ENCODE data around the gene PTBP1. TPM values are rescaled to one million over a fixed set of nuclear protein-coding genes. Genes with fewer than 3 reads are reported as not detected.

Gene PTBP1
- total and polyA plus RNA-seq, 2 of the 13 experiments (the other 11 are each of a cell fraction or from before 2014, with no cell fraction given): 195 to 288 TPM

DNA sequence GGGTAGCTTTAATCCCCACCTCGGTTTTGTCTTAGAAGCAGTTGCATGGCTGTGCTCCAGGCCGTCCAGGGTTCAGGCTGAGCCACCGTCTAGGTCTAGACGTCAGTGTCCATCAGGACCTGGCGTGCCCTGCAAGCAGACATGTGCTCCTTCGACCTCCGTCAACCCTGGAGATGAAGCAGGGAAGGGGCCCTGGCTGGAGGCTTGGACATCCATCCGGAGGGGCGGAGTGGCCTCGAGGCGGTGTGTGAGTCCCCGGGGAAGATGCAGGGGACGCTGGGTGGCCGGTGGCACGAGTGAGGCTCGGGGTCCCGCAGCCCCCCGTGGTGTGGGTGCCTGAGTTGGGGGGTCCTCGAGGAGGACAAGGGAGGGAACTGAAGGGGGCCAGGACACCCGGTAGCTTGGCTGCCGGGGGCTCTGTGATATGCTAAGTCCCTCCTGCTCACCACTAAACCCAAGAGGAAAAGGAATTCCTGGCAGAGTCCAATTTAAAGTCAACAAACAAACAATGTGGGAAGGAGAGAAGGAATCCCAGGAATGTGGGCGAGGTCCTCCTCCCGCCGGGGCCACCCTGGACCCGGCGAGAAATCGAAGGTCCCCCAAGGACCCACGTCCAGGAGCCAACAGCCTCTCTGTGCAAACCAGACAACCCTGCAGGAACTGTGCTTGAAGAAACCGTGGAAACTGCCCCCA is 14.9 kb upstream of the PTBP1 start (continued):
- TF ChIP-seq, protein P1, sequence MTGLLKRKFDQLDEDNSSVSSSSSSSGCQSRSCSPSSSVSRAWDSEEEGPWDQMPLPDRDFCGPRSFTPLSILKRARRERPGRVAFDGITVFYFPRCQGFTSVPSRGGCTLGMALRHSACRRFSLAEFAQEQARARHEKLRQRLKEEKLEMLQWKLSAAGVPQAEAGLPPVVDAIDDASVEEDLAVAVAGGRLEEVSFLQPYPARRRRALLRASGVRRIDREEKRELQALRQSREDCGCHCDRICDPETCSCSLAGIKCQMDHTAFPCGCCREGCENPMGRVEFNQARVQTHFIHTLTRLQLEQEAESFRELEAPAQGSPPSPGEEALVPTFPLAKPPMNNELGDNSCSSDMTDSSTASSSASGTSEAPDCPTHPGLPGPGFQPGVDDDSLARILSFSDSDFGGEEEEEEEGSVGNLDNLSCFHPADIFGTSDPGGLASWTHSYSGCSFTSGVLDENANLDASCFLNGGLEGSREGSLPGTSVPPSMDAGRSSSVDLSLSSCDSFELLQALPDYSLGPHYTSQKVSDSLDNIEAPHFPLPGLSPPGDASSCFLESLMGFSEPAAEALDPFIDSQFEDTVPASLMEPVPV (CRISPR knock-in tag; IDR thresholded peaks at IDR 0.05): 0 out of 2 replicates have a peak, but pooled peaks have one; percentile 53
- TF ChIP-seq CEBPG (CRISPR knock-in tag; IDR thresholded peaks at IDR 0.05): no peak
- no peak for TF ChIP-seq TOE1 (CRISPR knock-in tag; IDR thresholded peaks at IDR 0.05)
- TF ChIP-seq GATA4 (IDR thresholded peaks at IDR 0.05; ENCODE audit: borderline replicate concordance, low read depth): no peak
- 0 out of 2 replicates have a peak, but pooled peaks have one; percentile 33 for TF ChIP-seq KMT2A (CRISPR knock-in tag; IDR thresholded peaks at IDR 0.05)
- TF ChIP-seq, protein P2, sequence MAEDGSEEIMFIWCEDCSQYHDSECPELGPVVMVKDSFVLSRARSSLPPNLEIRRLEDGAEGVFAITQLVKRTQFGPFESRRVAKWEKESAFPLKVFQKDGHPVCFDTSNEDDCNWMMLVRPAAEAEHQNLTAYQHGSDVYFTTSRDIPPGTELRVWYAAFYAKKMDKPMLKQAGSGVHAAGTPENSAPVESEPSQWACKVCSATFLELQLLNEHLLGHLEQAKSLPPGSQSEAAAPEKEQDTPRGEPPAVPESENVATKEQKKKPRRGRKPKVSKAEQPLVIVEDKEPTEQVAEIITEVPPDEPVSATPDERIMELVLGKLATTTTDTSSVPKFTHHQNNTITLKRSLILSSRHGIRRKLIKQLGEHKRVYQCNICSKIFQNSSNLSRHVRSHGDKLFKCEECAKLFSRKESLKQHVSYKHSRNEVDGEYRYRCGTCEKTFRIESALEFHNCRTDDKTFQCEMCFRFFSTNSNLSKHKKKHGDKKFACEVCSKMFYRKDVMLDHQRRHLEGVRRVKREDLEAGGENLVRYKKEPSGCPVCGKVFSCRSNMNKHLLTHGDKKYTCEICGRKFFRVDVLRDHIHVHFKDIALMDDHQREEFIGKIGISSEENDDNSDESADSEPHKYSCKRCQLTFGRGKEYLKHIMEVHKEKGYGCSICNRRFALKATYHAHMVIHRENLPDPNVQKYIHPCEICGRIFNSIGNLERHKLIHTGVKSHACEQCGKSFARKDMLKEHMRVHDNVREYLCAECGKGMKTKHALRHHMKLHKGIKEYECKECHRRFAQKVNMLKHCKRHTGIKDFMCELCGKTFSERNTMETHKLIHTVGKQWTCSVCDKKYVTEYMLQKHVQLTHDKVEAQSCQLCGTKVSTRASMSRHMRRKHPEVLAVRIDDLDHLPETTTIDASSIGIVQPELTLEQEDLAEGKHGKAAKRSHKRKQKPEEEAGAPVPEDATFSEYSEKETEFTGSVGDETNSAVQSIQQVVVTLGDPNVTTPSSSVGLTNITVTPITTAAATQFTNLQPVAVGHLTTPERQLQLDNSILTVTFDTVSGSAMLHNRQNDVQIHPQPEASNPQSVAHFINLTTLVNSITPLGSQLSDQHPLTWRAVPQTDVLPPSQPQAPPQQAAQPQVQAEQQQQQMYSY (CRISPR knock-in tag; IDR thresholded peaks at IDR 0.05): peak; percentile 60; the same call in 1 of the 2 replicates
- TF ChIP-seq ZNF563 (CRISPR knock-in tag; IDR thresholded peaks at IDR 0.05): peak; percentile 45; the same call in 1 of the 2 replicates
- no peak for TF ChIP-seq RBM22 (optimal IDR thresholded peaks at IDR 0.05; ENCODE audit: low read length)
- TF ChIP-seq SNAPC2 (CRISPR knock-in tag; IDR thresholded peaks at IDR 0.05): no peak
- TF ChIP-seq MYC (CRISPR knock-in tag; IDR thresholded peaks at IDR 0.05; ENCODE audit: borderline replicate concordance): peak; percentile 81
- no peak for TF ChIP-seq ZNF530 (CRISPR knock-in tag; IDR thresholded peaks at IDR 0.05; ENCODE audit: low read depth)
- TF ChIP-seq, protein P3, sequence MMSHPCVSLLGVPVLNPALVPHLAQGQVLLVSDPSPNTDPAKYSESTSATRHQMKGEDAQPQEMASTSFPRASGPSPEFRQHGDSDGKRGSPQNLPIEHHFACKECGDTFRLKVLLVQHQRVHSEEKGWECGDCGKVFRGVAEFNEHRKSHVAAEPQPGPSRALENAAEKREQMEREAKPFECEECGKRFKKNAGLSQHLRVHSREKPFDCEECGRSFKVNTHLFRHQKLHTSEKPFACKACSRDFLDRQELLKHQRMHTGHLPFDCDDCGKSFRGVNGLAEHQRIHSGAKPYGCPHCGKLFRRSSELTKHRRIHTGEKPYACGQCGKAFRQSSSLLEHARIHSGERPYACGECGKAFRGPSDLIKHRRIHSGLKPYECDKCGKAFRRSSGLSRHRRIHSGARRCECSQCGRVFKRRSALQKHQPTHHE (CRISPR knock-in tag; IDR thresholded peaks at IDR 0.05; ENCODE audit: borderline replicate concordance): no peak
- TF ChIP-seq, protein P4, sequence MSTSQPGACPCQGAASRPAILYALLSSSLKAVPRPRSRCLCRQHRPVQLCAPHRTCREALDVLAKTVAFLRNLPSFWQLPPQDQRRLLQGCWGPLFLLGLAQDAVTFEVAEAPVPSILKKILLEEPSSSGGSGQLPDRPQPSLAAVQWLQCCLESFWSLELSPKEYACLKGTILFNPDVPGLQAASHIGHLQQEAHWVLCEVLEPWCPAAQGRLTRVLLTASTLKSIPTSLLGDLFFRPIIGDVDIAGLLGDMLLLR (CRISPR knock-in tag; IDR thresholded peaks at IDR 0.05): no peak
- no peak for TF ChIP-seq ZSCAN30 (CRISPR knock-in tag; IDR thresholded peaks at IDR 0.05)
- no peak for TF ChIP-seq ZNF878 (CRISPR knock-in tag; IDR thresholded peaks at IDR 0.05)
- no peak for TF ChIP-seq KLF15 (CRISPR knock-in tag; IDR thresholded peaks at IDR 0.05; ENCODE audit: borderline replicate concordance)
- peak; percentile 60; the same call in 1 of the 2 replicates for TF ChIP-seq KDM5B (CRISPR knock-in tag; IDR thresholded peaks at IDR 0.05; ENCODE audit: borderline replicate concordance)
- no peak for TF ChIP-seq MXD4 (CRISPR knock-in tag; IDR thresholded peaks at IDR 0.05)
- TF ChIP-seq, protein P5, sequence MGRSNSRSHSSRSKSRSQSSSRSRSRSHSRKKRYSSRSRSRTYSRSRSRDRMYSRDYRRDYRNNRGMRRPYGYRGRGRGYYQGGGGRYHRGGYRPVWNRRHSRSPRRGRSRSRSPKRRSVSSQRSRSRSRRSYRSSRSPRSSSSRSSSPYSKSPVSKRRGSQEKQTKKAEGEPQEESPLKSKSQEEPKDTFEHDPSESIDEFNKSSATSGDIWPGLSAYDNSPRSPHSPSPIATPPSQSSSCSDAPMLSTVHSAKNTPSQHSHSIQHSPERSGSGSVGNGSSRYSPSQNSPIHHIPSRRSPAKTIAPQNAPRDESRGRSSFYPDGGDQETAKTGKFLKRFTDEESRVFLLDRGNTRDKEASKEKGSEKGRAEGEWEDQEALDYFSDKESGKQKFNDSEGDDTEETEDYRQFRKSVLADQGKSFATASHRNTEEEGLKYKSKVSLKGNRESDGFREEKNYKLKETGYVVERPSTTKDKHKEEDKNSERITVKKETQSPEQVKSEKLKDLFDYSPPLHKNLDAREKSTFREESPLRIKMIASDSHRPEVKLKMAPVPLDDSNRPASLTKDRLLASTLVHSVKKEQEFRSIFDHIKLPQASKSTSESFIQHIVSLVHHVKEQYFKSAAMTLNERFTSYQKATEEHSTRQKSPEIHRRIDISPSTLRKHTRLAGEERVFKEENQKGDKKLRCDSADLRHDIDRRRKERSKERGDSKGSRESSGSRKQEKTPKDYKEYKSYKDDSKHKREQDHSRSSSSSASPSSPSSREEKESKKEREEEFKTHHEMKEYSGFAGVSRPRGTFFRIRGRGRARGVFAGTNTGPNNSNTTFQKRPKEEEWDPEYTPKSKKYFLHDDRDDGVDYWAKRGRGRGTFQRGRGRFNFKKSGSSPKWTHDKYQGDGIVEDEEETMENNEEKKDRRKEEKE (IDR thresholded peaks at IDR 0.05): no peak
- no peak for TF ChIP-seq GPN1 (CRISPR knock-in tag; IDR thresholded peaks at IDR 0.05; ENCODE audit: borderline replicate concordance)
